A549 treated with CORT108297 at 1 μM for 4 hours (cell line): ENCODE results near the gene ZSWIM4. TPM values are rescaled to one million over a fixed set of nuclear protein-coding genes. Genes with fewer than 3 reads are reported as not detected.

Source experiments
- total RNA-seq: library from RNA; stranded (reverse); fragments of 200-300 nt; extraction: Qiagen RNA extraction; gene quantifications from 5 replicates; pipeline ENCODE4 v1.2.3, GENCODE V29; 2022

Gene ZSWIM4
- total RNA-seq: 6.0 to 9.5 TPM (median 8.0 TPM) in 5 replicates

GRCh38 chr19:13794757-13795589, at the start of gene ZSWIM4:
Gene ZSWIM4 (plus strand): TSS chr19:13795443. CDS start chr19:13795649, 206 bp downstream.

GRCh38 chr19:13764101-13764807, 31.0 kb upstream of the ZSWIM4 start, which contains the start of gene MRI1:
Gene MRI1 (plus strand): TSS chr19:13764522. CDS start chr19:13764589, 67 bp downstream.

GRCh38 chr19:13774217-13775191, 20.7 kb upstream of the ZSWIM4 start, which contains the start of gene C19orf53:
Gene C19orf53 (plus strand): TSS chr19:13774456. CDS start chr19:13774478, 22 bp downstream.

GRCh38 chr19:13876834-13877233, 81.6 kb downstream of the ZSWIM4 start, which contains the start of gene NANOS3:
Gene NANOS3 (plus strand): TSS chr19:13877134. CDS start chr19:13877249, 115 bp downstream.

Other genes with a start within 250 kb of the ZSWIM4 start
- gene MRI1, start 30.9 kb upstream of the ZSWIM4 start, total RNA-seq: 10.9 to 16.9 TPM (median 16.1 TPM) in 5 replicates
- gene C19orf53, start 21.0 kb upstream of the ZSWIM4 start, total RNA-seq: 129 to 218 TPM (median 210 TPM) in 5 replicates
- gene NANOS3, start 81.7 kb downstream of the ZSWIM4 start, total RNA-seq: 1.4 to 4.1 TPM (median 3.2 TPM) in 5 replicates
- gene BRME1, start 110.7 kb downstream of the ZSWIM4 start, total RNA-seq: 0.36 to 1.3 TPM (median 0.60 TPM) in 5 replicates
- 8.6 to 11.6 TPM (median 10.3 TPM) in 5 replicates for gene CC2D1A, start 110.8 kb downstream of the ZSWIM4 start, total RNA-seq
- gene PODNL1, start 143.0 kb downstream of the ZSWIM4 start, total RNA-seq: 0.88 to 1.8 TPM (median 1.1 TPM) in 5 replicates
- 13.2 to 23.3 TPM (median 22.1 TPM) in 5 replicates for gene DCAF15, start 157.1 kb downstream of the ZSWIM4 start, total RNA-seq
- 3.7 to 6.3 TPM (median 5.7 TPM) in 5 replicates for gene RFX1, start 210.9 kb downstream of the ZSWIM4 start, total RNA-seq
- gene RLN3, start 232.7 kb downstream of the ZSWIM4 start, total RNA-seq: not detected in 5 replicates
- gene IL27RA, start 236.3 kb downstream of the ZSWIM4 start, total RNA-seq: 8.5 to 11.7 TPM (median 10.9 TPM) in 5 replicates